GM21576 (cell line): ENCODE results near the gene TAAR8.
"Not testable (repeated sequence)": the region's sequence is repeated elsewhere in the genome, so short reads cannot be mapped to it uniquely, and the experiment has no call there.

ENCODE experiments used
- ATAC-seq: cut with Tn5 transposase; IDR thresholded peaks from one replicate; pipeline ENCODE4 v1.9.1; 2021; ENCODE audit warnings: mild to moderate bottlenecking, moderate library complexity; ENCODE audit not compliant: unreplicated experiment

The TAAR8 gene

DNA sequence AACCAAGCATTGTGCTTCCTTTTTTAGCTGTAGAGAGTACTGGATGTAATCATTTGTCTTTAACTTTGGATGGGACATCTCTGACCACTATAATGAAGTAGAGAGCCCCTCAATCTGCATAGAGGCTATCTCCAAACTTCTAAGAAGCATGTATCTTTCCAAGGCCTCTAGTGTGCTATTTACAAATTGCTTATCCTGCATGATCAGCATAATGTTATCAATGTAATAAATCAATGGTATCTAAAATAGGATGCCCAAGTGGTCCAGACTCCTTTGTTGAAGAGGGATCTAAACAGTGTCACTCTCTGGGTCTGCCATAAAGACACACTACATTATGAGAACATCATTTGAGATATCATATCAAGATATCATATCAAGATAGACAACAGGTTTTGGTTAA, 7.6 kb upstream of the TAAR8 start:
- ATAC-seq, result no peak

DNA sequence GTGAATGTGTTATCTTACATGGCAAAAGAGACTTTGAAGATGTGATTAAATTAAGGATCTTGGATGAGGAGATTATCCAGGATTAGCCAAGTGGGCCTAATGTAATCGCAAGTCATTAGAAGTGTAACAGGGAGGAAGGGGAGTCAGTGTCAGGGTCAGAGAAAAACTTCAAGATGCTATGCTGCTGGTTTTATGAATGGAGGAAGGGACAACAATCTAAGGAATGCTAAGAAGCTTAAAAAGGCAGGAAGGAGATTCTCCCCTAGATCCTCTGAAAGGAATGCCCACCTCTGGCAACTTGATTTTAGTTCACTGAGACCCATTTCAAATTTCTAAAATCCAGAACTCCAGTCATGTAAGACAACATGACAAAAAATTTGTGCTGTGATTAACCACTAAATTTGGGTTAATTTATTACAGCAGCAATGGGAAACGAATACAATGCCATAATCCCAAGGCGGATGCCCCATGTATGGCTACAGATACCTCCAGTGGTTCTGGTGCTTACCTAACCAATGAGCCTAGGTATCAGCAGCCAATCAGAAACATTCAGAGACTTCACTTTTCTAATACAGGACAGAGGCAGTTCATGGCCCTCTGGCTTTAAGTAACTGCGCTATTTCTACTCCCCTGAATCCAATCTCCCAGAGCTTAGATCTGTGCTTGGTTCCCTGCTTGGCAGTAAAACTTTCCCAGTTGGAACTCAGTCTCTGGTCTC, 3.6 kb upstream of the TAAR8 start:
- ATAC-seq, result no peak

DNA sequence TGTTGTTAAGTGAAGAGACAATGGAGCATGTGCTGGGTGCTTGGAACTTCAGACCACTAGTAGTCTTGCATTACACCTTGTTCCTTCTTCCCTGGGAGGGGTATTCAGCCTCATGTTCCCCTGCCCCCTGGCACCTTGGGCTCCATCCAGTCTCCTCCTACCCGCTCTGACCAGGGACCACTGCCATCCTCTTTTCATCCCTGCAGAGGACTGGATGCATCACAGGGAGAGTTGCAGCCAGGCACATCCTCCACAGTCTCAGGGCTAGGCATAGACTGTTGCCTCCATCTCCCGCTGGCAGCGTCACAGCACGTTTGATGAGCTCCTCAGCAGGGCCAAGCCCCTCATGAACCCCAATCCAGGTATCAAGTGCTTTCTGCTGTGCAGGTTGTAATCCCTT, 1.3 kb upstream of the TAAR8 start:
- no peak for ATAC-seq

DNA sequence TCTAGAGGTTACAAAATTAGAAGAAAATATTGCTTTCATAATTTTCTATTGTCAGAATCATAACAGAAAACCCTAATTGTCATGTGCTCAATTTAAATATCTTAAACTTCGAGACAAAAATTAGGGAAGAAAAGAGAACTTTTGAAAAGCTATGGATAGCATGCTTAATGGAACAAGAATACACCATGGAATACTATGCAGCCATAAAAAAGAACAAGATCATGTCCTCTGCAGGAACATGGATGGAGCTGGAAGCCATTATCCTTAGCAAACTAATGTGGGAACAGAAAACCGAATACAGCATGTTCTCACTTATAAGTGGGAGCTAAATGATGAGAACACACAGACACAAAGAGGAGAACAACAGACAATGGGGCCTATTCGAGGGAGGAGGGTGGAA, 7.6 kb downstream of the TAAR8 start:
- not testable (repeated sequence) for ATAC-seq

DNA sequence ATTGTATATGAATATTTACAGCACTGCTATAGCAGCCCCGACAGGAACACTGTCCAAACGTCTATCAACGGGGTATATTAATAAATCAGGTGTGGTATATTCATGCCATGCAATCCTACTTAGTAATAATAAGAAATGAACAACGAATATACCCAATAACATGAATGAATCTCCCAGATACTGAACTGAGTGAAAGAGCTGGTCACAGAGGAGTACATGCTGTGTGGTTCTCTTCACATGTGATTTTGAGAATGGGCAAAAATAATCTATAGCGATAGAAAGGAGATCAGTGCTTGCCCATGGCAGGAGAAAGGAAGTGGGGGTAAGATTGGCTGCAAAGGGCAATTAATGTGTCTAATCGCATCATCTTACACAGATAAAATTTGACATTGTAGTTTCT, 13.9 kb downstream of the TAAR8 start:
- no peak for ATAC-seq

DNA sequence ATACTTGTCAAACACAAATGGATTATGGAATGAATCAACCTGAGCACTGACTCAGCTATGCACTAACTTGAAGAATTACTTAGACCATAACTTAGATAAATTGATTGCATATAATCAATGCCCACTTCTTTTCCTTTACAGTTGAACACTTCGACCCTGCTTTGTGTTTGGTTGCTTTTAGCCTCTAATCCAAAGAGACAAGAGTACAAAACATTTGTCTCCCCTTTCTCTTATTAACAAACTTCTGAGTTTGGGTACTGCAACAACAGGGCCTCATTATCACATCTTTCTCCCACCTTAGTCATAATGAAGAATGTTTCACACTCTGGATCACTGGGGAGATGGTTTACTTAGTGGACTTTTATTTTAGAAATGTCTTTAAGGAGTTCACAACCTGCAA, 15.1 kb downstream of the TAAR8 start:
- no peak for ATAC-seq

DNA sequence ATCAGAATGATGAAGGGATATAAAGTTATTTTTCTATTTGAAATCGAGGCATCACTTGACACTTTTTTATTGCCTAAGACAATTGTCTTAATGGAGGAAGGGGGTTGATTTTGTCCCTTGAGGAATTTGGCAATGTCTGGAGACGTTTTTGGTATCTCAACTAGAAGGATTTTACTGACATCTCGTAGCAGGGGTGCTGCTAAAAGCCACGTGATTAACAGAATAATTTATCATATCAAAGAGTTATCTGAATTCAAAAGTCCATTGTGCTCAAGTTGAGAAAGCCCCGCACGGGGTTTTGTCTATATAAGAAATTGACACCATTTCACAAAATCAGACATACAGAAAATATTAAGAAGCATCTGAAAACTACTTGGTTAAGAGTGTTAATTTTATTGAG, 16.1 kb downstream of the TAAR8 start:
- ATAC-seq, result no peak

DNA sequence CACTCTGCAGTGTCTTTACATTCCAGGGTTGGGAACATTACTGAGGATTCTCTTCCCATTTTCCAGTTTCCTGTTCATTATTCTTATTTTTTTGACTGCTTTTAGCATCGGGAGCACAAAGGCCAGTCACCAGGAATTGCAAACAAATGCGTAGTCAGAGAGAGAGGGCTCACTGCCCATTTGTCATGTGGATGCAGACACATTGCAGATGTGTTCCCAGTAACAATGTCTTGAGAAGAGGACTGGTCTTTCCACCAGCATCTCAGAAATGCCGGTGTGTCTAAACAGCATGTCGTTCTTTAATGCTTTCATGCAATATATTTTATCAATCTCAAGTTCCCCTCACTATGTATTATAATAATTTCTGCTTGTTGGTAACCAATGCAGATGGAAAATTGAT, 16.7 kb downstream of the TAAR8 start:
- ATAC-seq, result no peak

DNA sequence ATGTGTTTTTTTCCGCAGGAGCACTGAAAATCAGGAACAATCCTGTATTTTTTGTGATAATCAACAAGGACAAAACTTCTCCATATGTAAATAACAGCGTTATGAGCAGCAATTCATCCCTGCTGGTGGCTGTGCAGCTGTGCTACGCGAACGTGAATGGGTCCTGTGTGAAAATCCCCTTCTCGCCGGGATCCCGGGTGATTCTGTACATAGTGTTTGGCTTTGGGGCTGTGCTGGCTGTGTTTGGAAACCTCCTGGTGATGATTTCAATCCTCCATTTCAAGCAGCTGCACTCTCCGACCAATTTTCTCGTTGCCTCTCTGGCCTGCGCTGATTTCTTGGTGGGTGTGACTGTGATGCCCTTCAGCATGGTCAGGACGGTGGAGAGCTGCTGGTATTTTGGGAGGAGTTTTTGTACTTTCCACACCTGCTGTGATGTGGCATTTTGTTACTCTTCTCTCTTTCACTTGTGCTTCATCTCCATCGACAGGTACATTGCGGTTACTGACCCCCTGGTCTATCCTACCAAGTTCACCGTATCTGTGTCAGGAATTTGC, 17.8 kb downstream of the TAAR8 start, which contains the start of gene TAAR6:
TSS of gene TAAR6 (plus strand) at position 102 of the 557 bp plus-strand sequence. CDS start at position 102, 0 bp downstream.
- no peak for ATAC-seq

DNA sequence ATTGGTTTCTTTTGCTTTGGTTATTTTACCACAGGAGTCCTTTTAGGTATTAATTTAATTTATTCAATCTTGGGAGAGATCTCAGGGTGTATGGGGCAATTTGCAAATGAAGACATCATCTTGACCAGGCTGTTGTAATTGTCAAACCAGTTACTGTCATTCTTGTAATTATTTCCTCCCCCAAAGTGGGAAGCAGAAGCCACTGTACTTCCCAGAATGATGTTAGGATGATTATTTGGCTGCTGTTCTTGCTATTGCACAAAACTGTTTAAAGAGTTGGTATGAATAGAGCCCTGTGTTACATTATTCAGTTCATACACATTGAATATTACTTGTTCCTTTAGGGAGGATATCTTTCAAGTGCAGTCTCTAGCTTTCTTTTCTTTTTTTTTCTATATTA, 19.3 kb downstream of the TAAR8 start:
- ATAC-seq, result no peak

DNA sequence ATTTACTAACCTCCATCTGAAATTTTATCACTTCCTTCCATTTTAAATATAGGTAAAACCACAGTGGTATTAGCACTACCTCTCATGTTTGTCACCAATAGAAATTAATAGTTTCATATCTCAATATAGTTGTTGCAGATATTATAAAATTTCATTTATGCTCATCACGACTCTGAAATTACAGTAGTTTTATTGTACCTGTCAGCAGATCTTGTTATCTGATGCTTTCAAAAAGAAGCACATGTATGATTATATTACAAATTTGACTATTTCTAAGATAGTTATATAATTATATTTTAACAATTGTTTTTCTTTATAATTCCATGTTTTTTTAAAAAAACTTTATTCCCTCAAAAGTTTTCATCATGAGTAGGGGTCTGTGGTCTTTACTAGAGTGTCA, 32.2 kb downstream of the TAAR8 start:
- ATAC-seq, result no peak

DNA sequence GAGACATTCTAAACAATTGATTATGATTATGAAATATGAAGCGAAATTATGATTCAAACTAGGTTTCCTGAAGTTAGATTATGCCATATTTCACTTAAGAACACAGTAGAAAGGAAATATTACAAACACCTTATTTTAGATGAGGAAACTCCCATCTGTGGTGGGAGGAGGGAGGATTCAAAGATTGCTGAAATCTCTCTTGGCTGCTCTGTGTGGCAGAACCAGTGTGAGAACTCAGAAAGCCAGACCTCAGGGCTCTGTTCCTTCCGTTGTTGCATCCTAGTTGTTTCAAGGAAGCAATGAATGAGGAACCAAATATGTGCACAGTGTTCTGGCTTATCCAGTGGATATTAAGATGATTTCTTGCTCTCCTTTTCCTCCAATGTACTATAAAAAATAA, 35.0 kb downstream of the TAAR8 start:
- no peak for ATAC-seq

DNA sequence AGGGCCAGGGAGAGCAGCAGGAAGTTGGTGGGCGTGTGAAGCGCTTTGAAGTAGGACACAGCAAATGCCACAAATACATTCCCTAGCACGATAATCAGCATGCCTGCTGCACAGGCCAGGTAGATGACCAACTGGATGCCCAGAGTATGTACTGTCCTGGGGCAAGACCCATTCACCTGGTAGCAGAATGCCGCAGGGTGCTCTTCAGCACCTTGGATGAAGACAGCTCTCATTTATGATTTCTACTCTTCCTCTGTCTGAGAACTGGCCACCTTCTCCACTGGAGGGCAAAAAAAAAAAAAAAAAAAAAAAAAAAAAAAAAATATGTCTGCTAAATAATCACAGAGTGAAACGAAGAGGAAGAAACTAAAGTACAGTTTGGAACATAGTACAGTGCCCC, 37.0 kb downstream of the TAAR8 start, which contains the start of gene TAAR5:
TSS of gene TAAR5 (minus strand) at position 288 of the 400 bp plus-strand sequence. CDS start at position 233, 55 bp downstream.
- ATAC-seq, result no peak

DNA sequence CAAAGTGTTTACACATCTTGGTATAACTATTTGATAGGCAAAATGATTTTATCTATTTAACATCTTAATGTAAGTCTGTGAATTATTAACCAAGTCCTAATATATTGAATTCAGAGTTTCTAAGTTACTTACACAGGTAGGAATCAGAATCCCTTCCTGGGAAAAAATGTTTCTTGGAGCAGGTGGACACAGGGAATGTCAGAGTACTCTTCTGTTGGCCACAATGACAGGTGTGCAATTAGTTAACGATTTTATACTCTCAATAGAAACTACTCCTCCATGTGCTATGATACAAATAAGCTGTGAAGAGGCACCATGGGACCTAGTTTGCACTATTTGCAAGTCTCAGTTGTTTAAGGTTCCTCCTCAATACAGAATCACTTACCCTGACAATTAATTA, 37.9 kb downstream of the TAAR8 start:
- no peak for ATAC-seq

DNA sequence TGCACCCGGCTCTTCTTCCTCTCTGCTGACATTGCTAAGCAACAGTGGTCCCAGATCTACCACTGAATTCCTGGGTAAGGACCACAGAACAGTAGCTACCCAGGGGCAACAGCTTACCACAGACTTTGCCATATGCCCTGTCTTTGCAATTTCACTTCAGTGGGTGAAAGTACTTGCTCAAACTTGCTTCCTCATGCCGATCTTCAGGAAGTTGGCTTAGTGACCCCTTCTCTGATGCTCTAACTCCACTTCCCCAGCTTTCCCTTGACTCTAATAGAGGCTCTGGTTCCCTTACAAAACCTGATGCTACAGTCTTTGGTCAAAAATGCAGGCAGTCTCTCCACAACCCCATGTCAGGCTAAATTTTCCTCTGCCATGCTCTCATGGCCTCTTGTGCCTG, 40.4 kb downstream of the TAAR8 start:
- ATAC-seq, result no peak

DNA sequence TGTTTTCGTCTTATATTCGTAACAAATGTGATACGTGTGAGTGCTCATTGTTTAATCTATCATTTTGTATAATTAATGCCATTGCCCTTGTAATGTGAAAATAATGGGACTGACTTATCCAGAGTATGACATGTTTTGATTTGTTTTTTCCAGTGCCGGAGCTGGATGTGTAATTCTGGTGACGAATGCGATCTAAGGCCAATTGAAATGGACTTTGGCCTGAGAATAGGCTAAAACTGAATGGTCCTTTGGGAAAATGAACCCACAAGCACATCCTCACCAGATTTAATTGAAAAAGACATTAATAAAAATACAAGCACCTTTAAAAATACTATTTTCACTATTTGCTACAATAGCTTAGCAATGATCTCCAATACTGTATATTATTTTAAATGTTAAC, 43.7 kb downstream of the TAAR8 start:
- ATAC-seq, result no peak

DNA sequence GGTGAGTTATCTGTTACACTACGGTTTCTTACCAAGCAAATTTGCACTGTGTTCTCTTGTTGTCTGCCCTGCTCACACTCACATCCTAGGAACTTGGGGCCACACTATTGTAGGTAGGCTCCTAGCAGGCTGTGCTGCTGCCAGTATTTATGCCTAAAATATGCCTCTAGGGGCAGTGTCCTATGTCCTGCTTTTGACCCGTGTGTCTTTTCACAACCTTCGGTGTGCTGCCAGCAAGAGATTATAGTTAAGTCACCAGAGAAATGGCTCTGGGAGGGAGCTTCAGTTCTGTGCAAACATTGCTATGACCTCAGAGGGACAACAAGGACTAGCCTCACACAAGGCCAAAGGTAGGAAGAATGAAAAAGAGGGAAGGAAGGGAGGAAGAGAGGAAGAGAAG, 46.0 kb downstream of the TAAR8 start:
- peak; percentile 72 for ATAC-seq

DNA sequence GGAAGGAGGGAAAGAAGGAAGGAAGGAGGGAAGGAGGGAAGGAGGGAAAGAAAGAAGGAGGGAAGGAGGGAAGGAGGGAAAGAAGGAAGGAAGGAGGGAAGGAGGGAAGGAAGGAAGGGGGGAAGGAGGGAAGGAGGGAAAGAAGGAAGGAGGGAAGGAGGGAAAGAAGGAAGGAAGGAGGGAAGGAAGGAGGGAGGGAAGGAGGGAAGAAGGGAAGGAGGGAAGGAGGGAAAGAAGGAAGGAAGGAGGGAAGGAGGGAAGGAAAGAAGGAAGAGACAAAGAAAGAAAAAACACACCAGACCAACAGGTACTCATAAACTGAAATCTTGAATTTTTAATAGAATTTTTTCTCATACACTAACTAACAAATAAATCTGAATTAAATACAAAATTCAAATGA, 48.4 kb downstream of the TAAR8 start:
- ATAC-seq, result not testable (repeated sequence)
